ENCODE data around the gene RASSF9.

Gene RASSF9

DNA sequence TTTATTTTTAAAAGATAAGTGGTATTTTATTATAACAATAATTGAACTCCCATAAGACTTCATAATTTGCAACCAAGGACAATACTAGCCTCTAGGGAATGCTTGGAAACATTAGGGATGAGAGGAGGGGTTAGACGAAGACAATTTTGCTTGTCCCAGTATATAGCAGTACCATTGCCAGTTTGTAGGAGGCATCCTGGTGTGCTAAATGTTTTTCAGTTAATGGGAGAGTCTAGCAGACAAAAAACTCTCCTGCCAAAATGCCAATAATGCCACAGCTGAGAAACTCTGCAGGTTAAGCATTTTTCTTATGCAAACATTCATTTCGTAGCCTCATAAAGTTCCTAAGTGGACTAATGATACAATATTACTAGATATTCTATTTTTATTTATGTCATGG, 38.1 kb downstream of the RASSF9 start:
- TF ChIP-seq POLR2AphosphoS5 (IDR thresholded peaks at IDR 0.05; ENCODE audit: low read depth, low read length) (no peak), TAF1 (IDR thresholded peaks at IDR 0.05; ENCODE audit: borderline replicate concordance, insufficient read depth, low read length) (no peak), FOXP2 (optimal IDR thresholded peaks at IDR 0.05; ENCODE audit: borderline replicate concordance, extremely low read depth, extremely low read length, insufficient read depth) (no peak), SIN3A (IDR thresholded peaks at IDR 0.05; ENCODE audit: borderline replicate concordance, insufficient read depth, low read length) (no peak)
- TF ChIP-seq, protein P1, sequence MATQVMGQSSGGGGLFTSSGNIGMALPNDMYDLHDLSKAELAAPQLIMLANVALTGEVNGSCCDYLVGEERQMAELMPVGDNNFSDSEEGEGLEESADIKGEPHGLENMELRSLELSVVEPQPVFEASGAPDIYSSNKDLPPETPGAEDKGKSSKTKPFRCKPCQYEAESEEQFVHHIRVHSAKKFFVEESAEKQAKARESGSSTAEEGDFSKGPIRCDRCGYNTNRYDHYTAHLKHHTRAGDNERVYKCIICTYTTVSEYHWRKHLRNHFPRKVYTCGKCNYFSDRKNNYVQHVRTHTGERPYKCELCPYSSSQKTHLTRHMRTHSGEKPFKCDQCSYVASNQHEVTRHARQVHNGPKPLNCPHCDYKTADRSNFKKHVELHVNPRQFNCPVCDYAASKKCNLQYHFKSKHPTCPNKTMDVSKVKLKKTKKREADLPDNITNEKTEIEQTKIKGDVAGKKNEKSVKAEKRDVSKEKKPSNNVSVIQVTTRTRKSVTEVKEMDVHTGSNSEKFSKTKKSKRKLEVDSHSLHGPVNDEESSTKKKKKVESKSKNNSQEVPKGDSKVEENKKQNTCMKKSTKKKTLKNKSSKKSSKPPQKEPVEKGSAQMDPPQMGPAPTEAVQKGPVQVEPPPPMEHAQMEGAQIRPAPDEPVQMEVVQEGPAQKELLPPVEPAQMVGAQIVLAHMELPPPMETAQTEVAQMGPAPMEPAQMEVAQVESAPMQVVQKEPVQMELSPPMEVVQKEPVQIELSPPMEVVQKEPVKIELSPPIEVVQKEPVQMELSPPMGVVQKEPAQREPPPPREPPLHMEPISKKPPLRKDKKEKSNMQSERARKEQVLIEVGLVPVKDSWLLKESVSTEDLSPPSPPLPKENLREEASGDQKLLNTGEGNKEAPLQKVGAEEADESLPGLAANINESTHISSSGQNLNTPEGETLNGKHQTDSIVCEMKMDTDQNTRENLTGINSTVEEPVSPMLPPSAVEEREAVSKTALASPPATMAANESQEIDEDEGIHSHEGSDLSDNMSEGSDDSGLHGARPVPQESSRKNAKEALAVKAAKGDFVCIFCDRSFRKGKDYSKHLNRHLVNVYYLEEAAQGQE (IDR thresholded peaks at IDR 0.05; ENCODE audit: insufficient read depth in 1 of 2, low read depth in 2 of 2, low read length in 2 of 2), result no peak

DNA sequence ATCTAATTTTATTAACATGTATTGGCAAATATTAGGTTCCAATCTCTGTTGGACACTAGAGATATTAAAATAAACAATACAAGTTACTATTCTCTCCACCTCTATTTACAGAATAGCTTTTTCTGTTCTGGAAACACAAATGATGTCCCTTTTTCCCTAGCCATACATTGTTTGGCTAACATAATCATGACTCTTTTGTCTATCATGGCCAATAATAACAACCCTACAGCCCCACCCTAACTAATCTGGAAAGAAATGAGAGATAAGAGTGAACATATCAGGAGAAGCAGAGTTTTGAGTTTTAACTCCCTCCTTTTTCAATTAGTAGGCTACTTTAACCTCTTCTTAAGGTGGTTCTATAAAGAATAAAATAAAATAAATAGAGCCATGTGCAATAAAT, 40.2 kb downstream of the RASSF9 start:
- TF ChIP-seq FOXP2 (optimal IDR thresholded peaks at IDR 0.05; ENCODE audit: borderline replicate concordance, extremely low read depth, extremely low read length, insufficient read depth) (no peak), POLR2AphosphoS5 (IDR thresholded peaks at IDR 0.05; ENCODE audit: low read depth, low read length) (no peak), SIN3A (IDR thresholded peaks at IDR 0.05; ENCODE audit: borderline replicate concordance, insufficient read depth, low read length) (no peak), TAF1 (IDR thresholded peaks at IDR 0.05; ENCODE audit: borderline replicate concordance, insufficient read depth, low read length) (no peak)
- TF ChIP-seq, protein P1 (IDR thresholded peaks at IDR 0.05; ENCODE audit: insufficient read depth in 1 of 2, low read depth in 2 of 2, low read length in 2 of 2), result no peak

DNA sequence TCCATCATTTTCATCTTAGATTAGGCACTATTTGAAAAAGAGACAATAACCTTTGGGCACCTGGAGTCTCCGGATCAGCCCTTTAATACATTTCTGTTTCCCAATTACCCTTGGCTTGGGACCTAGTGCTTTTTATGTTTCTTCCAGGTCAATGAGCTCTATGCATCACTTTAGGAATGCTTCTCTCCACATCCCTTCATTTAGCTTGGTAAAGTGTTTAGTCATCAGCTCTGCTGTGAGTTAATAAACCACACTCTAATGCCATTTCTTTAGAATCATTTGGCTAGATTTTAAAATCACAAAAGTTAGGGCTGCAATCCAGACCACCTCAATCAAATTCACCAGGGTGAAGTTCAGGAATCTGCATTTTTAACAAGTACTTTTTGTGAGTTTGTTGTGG, 41.7 kb downstream of the RASSF9 start:
- TF ChIP-seq SIN3A (IDR thresholded peaks at IDR 0.05; ENCODE audit: borderline replicate concordance, insufficient read depth, low read length), result no peak
- no peak for TF ChIP-seq TAF1 (IDR thresholded peaks at IDR 0.05; ENCODE audit: borderline replicate concordance, insufficient read depth, low read length)
- TF ChIP-seq, protein P1 (IDR thresholded peaks at IDR 0.05; ENCODE audit: insufficient read depth in 1 of 2, low read depth in 2 of 2, low read length in 2 of 2), result no peak
- TF ChIP-seq POLR2AphosphoS5 (IDR thresholded peaks at IDR 0.05; ENCODE audit: low read depth, low read length), result no peak
- no peak for TF ChIP-seq FOXP2 (optimal IDR thresholded peaks at IDR 0.05; ENCODE audit: borderline replicate concordance, extremely low read depth, extremely low read length, insufficient read depth)

DNA sequence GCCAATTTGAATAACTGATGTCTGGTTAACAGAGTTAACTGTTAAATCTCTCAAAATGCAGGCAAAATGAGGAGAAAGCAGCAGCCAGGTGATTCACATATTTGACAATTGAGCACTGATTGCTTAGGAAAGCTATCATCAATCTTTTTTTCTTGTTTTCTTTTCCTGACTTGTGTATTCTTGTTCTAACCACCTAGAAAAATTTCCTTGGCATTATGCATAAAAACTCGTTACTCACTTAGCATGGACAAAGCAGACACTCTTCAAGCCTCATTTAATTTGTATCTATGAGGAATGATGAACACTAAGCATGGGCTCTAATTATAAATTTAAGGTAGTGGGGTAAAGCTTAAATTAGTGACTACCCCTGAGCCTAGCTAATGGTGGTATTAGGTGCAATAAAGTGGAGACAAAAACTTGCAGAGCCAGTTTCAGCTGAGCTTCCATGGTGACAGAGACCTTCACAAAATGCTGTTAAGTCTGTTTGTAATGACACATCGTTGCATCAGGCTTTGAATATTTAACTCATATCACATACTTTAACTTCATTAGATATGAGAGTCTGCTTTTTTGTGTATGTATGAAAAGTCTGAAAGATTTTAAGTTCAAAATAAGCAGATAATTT, 52.0 kb downstream of the RASSF9 start:
- no peak for TF ChIP-seq POLR2AphosphoS5 (IDR thresholded peaks at IDR 0.05; ENCODE audit: low read depth, low read length)
- no peak for TF ChIP-seq TAF1 (IDR thresholded peaks at IDR 0.05; ENCODE audit: borderline replicate concordance, insufficient read depth, low read length)
- no peak for TF ChIP-seq FOXP2 (optimal IDR thresholded peaks at IDR 0.05; ENCODE audit: borderline replicate concordance, extremely low read depth, extremely low read length, insufficient read depth)
- TF ChIP-seq SIN3A (IDR thresholded peaks at IDR 0.05; ENCODE audit: borderline replicate concordance, insufficient read depth, low read length), result no peak
- TF ChIP-seq, protein P1 (IDR thresholded peaks at IDR 0.05; ENCODE audit: insufficient read depth in 1 of 2, low read depth in 2 of 2, low read length in 2 of 2), result no peak
